ENCODE results near the gene RHBDF2.
A peak's percentile ranks its signal among the peaks of the same experiment; 100 is the strongest.

Gene RHBDF2

GRCh38 chr17:76452660-76453430 is 48.4 kb downstream of the RHBDF2 start, which contains the start of gene UBE2O:
Gene UBE2O (minus strand): TSS chr17:76453152. CDS start chr17:76453141, 11 bp downstream.
- DNase-seq = peak; percentile 96

GRCh38 chr17:76452127-76452659 is 49.0 kb downstream of the RHBDF2 start:
- peak; percentile 58 for DNase-seq

GRCh38 chr17:76451506-76451905 is 49.7 kb downstream of the RHBDF2 start:
- peak; percentile 37 for DNase-seq

- no peak for DNase-seq
Measured at GRCh38 chr17:76449126-76449525, 52.1 kb downstream of the RHBDF2 start.

- peak; percentile 46 for DNase-seq
Measured at GRCh38 chr17:76447931-76448652, 53.1 kb downstream of the RHBDF2 start.

GRCh38 chr17:76446449-76447231 is 54.6 kb downstream of the RHBDF2 start:
- peak; percentile 71 for DNase-seq

- peak; percentile 47 for DNase-seq
Measured at GRCh38 chr17:76445697-76446448, 55.4 kb downstream of the RHBDF2 start.

- peak; percentile 66 for DNase-seq
Measured at GRCh38 chr17:76444518-76445311, 56.5 kb downstream of the RHBDF2 start.

GRCh38 chr17:76442341-76443338 is 58.6 kb downstream of the RHBDF2 start:
- no peak for DNase-seq

- DNase-seq = no peak
Measured at GRCh38 chr17:76441686-76442340, 59.4 kb downstream of the RHBDF2 start.

- no peak for DNase-seq
Measured at GRCh38 chr17:76440751-76441362, 60.4 kb downstream of the RHBDF2 start.

GRCh38 chr17:76439314-76439928 is 61.8 kb downstream of the RHBDF2 start:
- DNase-seq = no peak

- no peak for DNase-seq
Measured at GRCh38 chr17:76438906-76439305, 62.3 kb downstream of the RHBDF2 start.

- DNase-seq = no peak
Measured at GRCh38 chr17:76437467-76438402, 63.5 kb downstream of the RHBDF2 start.

GRCh38 chr17:76435751-76436150 is 65.5 kb downstream of the RHBDF2 start:
- DNase-seq = peak; percentile 89

GRCh38 chr17:76434870-76435269 is 66.4 kb downstream of the RHBDF2 start:
- no peak for DNase-seq

GRCh38 chr17:76433693-76434092 is 67.5 kb downstream of the RHBDF2 start:
- no peak for DNase-seq
